DOHH2 (cell line): ENCODE measurements around the gene P2RX6.
"Not testable (repeated sequence)": the region's sequence is repeated elsewhere in the genome, so short reads cannot be mapped to it uniquely, and the experiment has no call there.

Experiments
- CTCF ChIP-seq: fragments of 200-600 bp; sonication (generic); IDR thresholded peaks from one replicate; pipeline ENCODE4 v1.5.1; 2014; ENCODE audit warnings: antibody characterized with exemption, mild to moderate bottlenecking, low read depth, low read length; ENCODE audit not compliant: poor library complexity, severe bottlenecking
- EZH2phosphoT487 ChIP-seq: fragments of 200-600 bp; sonication (generic); IDR thresholded peaks from 2 replicates; pipeline ENCODE4 v1.6.1; 2017; ENCODE audit warnings: borderline replicate concordance, mild to moderate bottlenecking, antibody characterized with exemption, low read length, moderate library complexity, mixed read lengths

- not testable (repeated sequence) for TF ChIP-seq EZH2phosphoT487, CTCF
These were observed 46.8 kb downstream of the P2RX6 start for GRCh38 chr22:21061660-21062321.
